ENCODE results near the gene MS4A4E.

DNA sequence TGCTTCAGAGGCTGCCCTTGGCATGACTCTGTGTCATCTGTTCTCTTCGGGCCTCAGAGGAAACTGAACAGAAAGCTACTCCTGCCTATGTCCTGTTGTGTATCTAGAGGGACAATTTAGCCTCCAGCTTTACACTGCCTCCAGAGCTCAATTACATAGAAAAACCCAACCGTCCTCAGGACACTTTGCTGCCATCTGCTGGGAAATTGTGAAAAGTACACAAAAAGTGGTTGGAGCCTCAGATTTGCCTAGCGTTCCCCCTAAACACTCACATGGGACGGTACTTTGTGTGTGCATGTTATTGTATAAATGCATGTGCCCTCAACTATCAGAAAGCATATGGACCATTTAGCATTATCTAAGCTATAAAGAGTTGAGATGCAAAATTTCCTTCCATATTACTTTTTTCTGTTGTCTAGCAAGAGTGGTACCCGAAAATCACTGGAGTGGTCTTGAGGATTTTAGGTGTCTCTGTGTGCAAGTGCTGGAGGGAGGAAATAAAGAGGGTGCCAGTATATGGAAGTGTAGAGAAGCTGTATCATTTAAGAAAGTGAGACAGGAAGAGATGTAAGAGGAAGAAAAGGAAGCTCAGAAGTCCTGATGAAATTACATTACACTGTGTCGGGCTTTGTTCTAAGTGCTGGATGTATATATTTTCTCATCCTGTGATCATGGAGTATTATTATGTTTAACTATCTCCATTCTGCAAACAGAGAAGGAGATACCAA lies 8.7 kb upstream of the MS4A4E start:
- TF ChIP-seq, protein P1, sequence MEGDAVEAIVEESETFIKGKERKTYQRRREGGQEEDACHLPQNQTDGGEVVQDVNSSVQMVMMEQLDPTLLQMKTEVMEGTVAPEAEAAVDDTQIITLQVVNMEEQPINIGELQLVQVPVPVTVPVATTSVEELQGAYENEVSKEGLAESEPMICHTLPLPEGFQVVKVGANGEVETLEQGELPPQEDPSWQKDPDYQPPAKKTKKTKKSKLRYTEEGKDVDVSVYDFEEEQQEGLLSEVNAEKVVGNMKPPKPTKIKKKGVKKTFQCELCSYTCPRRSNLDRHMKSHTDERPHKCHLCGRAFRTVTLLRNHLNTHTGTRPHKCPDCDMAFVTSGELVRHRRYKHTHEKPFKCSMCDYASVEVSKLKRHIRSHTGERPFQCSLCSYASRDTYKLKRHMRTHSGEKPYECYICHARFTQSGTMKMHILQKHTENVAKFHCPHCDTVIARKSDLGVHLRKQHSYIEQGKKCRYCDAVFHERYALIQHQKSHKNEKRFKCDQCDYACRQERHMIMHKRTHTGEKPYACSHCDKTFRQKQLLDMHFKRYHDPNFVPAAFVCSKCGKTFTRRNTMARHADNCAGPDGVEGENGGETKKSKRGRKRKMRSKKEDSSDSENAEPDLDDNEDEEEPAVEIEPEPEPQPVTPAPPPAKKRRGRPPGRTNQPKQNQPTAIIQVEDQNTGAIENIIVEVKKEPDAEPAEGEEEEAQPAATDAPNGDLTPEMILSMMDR (IDR thresholded peaks at IDR 0.05): no peak; the same call in 1 of the 2 replicates
- TF ChIP-seq, protein P2, sequence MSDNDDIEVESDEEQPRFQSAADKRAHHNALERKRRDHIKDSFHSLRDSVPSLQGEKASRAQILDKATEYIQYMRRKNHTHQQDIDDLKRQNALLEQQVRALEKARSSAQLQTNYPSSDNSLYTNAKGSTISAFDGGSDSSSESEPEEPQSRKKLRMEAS (CRISPR knock-in tag; IDR thresholded peaks at IDR 0.05): no peak
- TF ChIP-seq, protein P3, sequence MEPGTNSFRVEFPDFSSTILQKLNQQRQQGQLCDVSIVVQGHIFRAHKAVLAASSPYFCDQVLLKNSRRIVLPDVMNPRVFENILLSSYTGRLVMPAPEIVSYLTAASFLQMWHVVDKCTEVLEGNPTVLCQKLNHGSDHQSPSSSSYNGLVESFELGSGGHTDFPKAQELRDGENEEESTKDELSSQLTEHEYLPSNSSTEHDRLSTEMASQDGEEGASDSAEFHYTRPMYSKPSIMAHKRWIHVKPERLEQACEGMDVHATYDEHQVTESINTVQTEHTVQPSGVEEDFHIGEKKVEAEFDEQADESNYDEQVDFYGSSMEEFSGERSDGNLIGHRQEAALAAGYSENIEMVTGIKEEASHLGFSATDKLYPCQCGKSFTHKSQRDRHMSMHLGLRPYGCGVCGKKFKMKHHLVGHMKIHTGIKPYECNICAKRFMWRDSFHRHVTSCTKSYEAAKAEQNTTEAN (CRISPR knock-in tag; IDR thresholded peaks at IDR 0.05): no peak
- TF ChIP-seq SP1 (CRISPR knock-in tag; conservative IDR thresholded peaks at IDR 0.05): no peak
- no peak for TF ChIP-seq ETV6 (CRISPR knock-in tag; IDR thresholded peaks at IDR 0.05)
- TF ChIP-seq, protein P4, sequence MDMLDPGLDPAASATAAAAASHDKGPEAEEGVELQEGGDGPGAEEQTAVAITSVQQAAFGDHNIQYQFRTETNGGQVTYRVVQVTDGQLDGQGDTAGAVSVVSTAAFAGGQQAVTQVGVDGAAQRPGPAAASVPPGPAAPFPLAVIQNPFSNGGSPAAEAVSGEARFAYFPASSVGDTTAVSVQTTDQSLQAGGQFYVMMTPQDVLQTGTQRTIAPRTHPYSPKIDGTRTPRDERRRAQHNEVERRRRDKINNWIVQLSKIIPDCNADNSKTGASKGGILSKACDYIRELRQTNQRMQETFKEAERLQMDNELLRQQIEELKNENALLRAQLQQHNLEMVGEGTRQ (CRISPR knock-in tag; IDR thresholded peaks at IDR 0.05): no peak
- TF ChIP-seq, protein P5, sequence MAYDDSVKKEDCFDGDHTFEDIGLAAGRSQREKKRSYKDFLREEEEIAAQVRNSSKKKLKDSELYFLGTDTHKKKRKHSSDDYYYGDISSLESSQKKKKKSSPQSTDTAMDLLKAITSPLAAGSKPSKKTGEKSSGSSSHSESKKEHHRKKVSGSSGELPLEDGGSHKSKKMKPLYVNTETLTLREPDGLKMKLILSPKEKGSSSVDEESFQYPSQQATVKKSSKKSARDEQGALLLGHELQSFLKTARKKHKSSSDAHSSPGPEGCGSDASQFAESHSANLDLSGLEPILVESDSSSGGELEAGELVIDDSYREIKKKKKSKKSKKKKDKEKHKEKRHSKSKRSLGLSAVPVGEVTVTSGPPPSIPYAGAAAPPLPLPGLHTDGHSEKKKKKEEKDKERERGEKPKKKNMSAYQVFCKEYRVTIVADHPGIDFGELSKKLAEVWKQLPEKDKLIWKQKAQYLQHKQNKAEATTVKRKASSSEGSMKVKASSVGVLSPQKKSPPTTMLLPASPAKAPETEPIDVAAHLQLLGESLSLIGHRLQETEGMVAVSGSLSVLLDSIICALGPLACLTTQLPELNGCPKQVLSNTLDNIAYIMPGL (CRISPR knock-in tag; IDR thresholded peaks at IDR 0.05): no peak
- TF ChIP-seq, protein P6, sequence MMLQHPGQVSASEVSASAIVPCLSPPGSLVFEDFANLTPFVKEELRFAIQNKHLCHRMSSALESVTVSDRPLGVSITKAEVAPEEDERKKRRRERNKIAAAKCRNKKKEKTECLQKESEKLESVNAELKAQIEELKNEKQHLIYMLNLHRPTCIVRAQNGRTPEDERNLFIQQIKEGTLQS (CRISPR knock-in tag; conservative IDR thresholded peaks at IDR 0.05): no peak
- no peak for TF ChIP-seq NFE2L1 (CRISPR knock-in tag; IDR thresholded peaks at IDR 0.05)
- TF ChIP-seq CREB1 (CRISPR knock-in tag; IDR thresholded peaks at IDR 0.05): no peak
- TF ChIP-seq NFYB (CRISPR knock-in tag; conservative IDR thresholded peaks at IDR 0.05; ENCODE audit: low read depth): no peak
